Measurements from ENCODE around the gene MYLK2. TPM values are rescaled to one million over a fixed set of nuclear protein-coding genes. Genes with fewer than 3 reads are reported as not detected.
A peak's percentile ranks its signal among the peaks of the same experiment; 100 is the strongest.

Gene MYLK2
- total and polyA plus RNA-seq, 4 experiments from 2014 or later = not detected

DNA sequence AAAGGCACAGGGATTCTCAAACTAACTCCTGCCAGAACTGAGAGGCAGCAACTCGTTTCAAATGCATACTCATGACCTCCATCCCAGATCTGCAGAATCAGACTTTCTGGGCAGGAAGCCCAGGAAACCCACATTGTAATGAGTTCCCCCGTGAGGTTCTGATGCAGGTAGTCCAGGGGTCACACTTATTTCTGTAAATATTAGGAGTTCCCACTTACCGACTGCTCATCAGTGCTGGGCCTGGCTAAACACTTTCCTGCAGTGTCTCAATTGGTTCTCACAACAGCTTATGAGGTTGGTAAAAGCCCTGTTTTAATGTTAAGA lies 39.6 kb downstream of the MYLK2 start:
- peaks cover 0 to 14% (median 3%) of the 10 kb centered on the region in 4 donors for H3K4me1 Mint-ChIP-seq
- no peak overlapping the region for H3K27ac Mint-ChIP-seq
- intact Hi-C loops (cut with micrococcal nuclease) = no loop called here

DNA sequence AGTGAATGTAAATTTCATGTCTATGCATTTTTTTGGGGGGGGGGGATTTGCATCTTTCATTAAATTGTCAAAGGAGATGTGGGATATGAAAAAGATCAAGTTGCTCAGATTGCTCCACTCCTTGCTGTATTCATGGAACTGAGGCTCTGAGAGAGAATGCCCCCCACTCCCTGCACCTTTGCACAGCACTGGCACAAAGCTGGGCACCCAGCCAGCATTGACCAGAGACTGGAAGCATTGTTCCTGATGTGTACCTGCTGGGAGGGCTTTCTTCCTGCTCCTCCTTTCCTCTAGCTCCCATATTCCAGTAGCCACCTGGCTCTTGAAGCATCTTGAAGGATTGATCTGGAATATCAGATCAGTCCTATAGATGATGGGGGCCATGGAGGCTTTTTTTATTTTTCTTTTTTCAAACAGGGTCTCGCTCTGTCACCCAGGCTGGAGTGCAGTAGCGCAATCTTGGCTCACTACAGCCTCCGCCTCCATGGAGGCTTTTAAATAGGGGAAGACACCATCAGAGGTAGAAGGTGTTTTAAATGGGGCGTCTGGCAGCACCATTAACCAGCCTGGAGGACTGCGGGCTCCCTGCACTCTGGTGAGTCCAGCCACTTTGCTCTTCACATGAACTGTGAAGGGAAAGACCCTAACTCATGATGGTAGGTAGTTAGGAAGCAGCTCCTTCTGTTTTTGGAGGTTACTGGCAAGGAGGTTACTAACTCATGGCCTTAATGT lies 40.3 kb downstream of the MYLK2 start:
- Histone ChIP-seq H3K27ac (ENCODE audit: low read depth, low read length) (no peak overlapping the region), H3K4me1 (ENCODE audit: insufficient read depth, low read length) (peaks cover 12% of the 10 kb centered on the region), H3K9me3 (ENCODE audit: control insufficient read depth in 1 of 2, low read length in 2 of 2) (no peaks in the 10 kb centered on the region), H3K36me3 (ENCODE audit: insufficient read depth, low read length) (no peaks in the 10 kb centered on the region), H3K27me3 (ENCODE audit: insufficient read depth, low read length) (peaks cover 29% of the 10 kb centered on the region), H3K4me3 (ENCODE audit: low read length in 2 of 2) (no peak overlapping the region)
- intact Hi-C loops (cut with micrococcal nuclease) = no loop called here
- H3K27me3 Mint-ChIP-seq = peaks cover 11 to 22% of the 10 kb centered on the region in 2 donors
- peaks cover 0 to 14% (median 3%) of the 10 kb centered on the region in 4 donors for H3K4me1 Mint-ChIP-seq
- ChIA-PET POLR2A (ENCODE audit: partially characterized antibody) (no interaction called here), CTCF (ENCODE audit: partially characterized antibody) (interaction anchor here (0.7 to 3.1 kb wide), 6 partner anchors 8 to 232 kb away, joined by 3 to 11 read pairs (median 6); partner anchors contain the start of gene PDRG1)
- DNase-seq = no peak
- H3K4me3 Mint-ChIP-seq = peak overlapping the region in 3 of 8 donors; percentile 4 to 33 (median 32)
- no peak overlapping the region for H3K27ac Mint-ChIP-seq
- no peaks in the 10 kb centered on the region for H3K9me3 Mint-ChIP-seq
- no peaks in the 10 kb centered on the region for H3K36me3 Mint-ChIP-seq

More for the DNA sequence above, 39.6 kb downstream of the MYLK2 start:
- CTCF ChIA-PET (ENCODE audit: partially characterized antibody) = interaction anchor here (0.7 to 2.0 kb wide), 2 partner anchors 8 to 94 kb away, joined by 3 to 7 read pairs; partner anchors contain the start of gene PDRG1
- H3K27me3 ChIP-seq (ENCODE audit: insufficient read depth, low read length) = peaks cover 29% of the 10 kb centered on the region
- no peak overlapping the region for H3K4me3 Mint-ChIP-seq
- no peaks in the 10 kb centered on the region for H3K36me3 Mint-ChIP-seq
- POLR2A ChIA-PET (ENCODE audit: partially characterized antibody) = no interaction called here
- peaks cover 11 to 26% of the 10 kb centered on the region in 2 donors for H3K27me3 Mint-ChIP-seq
- no peaks in the 10 kb centered on the region for H3K36me3 ChIP-seq (ENCODE audit: insufficient read depth, low read length)
- H3K4me1 ChIP-seq (ENCODE audit: insufficient read depth, low read length) = peaks cover 12% of the 10 kb centered on the region
- DNase-seq = no peak
- H3K4me3 ChIP-seq (ENCODE audit: low read length in 2 of 2) = no peak overlapping the region
- no peaks in the 10 kb centered on the region for H3K9me3 ChIP-seq (ENCODE audit: control insufficient read depth in 1 of 2, low read length in 2 of 2)
- H3K9me3 Mint-ChIP-seq = no peaks in the 10 kb centered on the region
- no peak overlapping the region for H3K27ac ChIP-seq (ENCODE audit: low read depth, low read length)

DNA sequence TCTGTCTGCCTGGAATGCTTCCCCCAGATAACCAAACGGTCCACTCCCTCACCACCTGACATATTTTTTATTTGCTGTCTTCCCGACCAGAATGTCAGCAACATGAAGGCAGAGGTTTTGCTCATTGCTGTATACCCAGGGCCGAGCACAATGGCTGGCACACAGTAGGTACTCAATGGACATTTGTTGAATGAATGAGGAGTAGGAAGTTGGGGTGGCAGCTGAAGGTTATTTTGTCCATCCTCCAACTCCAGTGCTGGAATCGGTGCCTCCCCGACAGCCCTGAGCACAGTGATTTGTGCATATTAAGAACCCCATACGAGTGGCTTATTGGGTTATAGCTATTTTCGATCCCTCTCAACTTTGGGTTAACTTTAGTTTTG lies 40.8 kb downstream of the MYLK2 start:
- H3K4me3 ChIP-seq (ENCODE audit: low read length in 2 of 2) = no peak overlapping the region
- peaks cover 29% of the 10 kb centered on the region for H3K27me3 ChIP-seq (ENCODE audit: insufficient read depth, low read length)
- H3K36me3 ChIP-seq (ENCODE audit: insufficient read depth, low read length) = no peaks in the 10 kb centered on the region
- peak overlapping the region in 4 of 8 donors; percentile 5 to 33 (median 24) for H3K4me3 Mint-ChIP-seq
- ChIA-PET CTCF (ENCODE audit: partially characterized antibody) (interaction anchor here (0.9 to 3.1 kb wide), 5 partner anchors 8 to 231 kb away, joined by 3 to 11 read pairs (median 7); partner anchors contain the start of gene PDRG1), POLR2A (ENCODE audit: partially characterized antibody) (no interaction called here)
- H3K27me3 Mint-ChIP-seq = peaks cover 11 to 22% of the 10 kb centered on the region in 2 donors
- no peaks in the 10 kb centered on the region for H3K9me3 ChIP-seq (ENCODE audit: control insufficient read depth in 1 of 2, low read length in 2 of 2)
- H3K9me3 Mint-ChIP-seq = no peaks in the 10 kb centered on the region
- H3K36me3 Mint-ChIP-seq = no peaks in the 10 kb centered on the region
- intact Hi-C loops (cut with micrococcal nuclease) = no loop called here
- H3K27ac ChIP-seq (ENCODE audit: low read depth, low read length) = no peak overlapping the region
- no peak overlapping the region for H3K27ac Mint-ChIP-seq
- H3K4me1 ChIP-seq (ENCODE audit: insufficient read depth, low read length) = peaks cover 12% of the 10 kb centered on the region
- H3K4me1 Mint-ChIP-seq = peaks cover 0 to 14% (median 3%) of the 10 kb centered on the region in 4 donors
- no peak for DNase-seq

DNA sequence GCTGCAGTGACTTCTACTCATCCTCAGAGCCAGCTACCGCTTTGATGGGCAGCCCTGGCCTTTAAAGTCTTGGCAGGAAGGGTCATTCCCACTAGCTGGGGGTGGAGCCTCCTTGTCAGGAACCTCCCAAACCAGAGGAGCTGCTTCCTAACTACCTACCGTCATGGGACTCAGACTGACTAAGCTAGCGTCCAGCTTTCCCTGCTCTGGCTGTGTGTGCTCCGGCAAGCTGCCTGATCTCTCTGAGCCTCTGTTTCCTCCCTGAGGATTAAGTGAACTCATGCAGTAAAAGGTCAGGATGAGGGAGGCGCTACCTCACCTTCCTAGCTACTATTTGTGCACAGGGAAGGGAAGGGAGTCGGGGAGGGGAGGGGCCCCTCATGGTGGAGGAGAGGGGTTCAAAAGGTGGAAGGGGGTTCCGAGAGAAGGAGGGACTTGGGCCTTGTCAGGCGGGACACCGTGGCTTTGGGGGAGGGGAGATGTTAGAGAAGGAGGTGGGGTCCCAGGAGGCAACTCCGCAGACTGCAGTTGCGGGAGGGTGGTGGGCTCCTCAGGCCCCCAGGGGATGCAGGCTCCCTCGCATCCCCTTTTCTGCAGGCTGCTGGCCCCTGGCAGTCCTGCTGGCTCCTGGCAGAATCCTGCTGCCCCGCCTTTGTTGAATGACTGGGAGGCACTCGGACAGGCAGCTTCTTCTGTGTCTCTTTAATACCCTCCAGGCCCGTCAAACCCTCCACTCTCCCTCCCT lies 41.4 kb downstream of the MYLK2 start:
- intact Hi-C loops (cut with micrococcal nuclease) = loop anchor here (1.0 kb wide), 1 partner anchor 20 kb away; no protein-coding TSS in a partner anchor
- Histone ChIP-seq H3K4me1 (ENCODE audit: insufficient read depth, low read length) (peaks cover 12% of the 10 kb centered on the region), H3K9me3 (ENCODE audit: control insufficient read depth in 1 of 2, low read length in 2 of 2) (no peaks in the 10 kb centered on the region), H3K27me3 (ENCODE audit: insufficient read depth, low read length) (peaks cover 29% of the 10 kb centered on the region), H3K27ac (ENCODE audit: low read depth, low read length) (no peak overlapping the region), H3K36me3 (ENCODE audit: insufficient read depth, low read length) (no peaks in the 10 kb centered on the region), H3K4me3 (ENCODE audit: low read length in 2 of 2) (peak overlapping the region in 1 of 2 donors; percentile 49)
- CTCF ChIA-PET (ENCODE audit: partially characterized antibody) = interaction anchor here (1.2 to 3.1 kb wide), 4 partner anchors 9 to 230 kb away, joined by 4 to 11 read pairs (median 7); partner anchors contain the start of gene PDRG1
- Mint-ChIP-seq H3K4me1 (peaks cover 0 to 14% (median 3%) of the 10 kb centered on the region in 4 donors), H3K9me3 (no peaks in the 10 kb centered on the region), H3K36me3 (no peaks in the 10 kb centered on the region), H3K4me3 (peak overlapping the region in 7 of 8 donors; percentile 13 to 56 (median 49)), H3K27ac (no peak overlapping the region), H3K27me3 (peaks cover 11 to 22% of the 10 kb centered on the region in 2 donors)
- DNase-seq = no peak
- POLR2A ChIA-PET (ENCODE audit: partially characterized antibody) = no interaction called here

DNA sequence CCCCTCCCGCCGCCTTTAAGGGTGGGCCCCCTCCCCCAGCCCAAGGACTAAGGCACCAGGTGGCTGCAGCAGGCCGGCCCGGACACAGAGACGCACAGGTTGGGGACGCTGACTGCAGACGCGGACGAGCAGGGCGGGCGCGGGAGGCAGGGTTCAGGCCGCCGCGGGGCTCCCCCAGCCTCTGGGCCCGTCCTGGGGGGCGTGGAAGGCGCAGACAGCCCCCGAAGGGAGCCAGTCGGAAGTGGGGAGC lies 41.9 kb downstream of the MYLK2 start:
- peak overlapping the region in 6 of 8 donors; percentile 13 to 56 (median 49) for H3K4me3 Mint-ChIP-seq
- intact Hi-C loops (cut with micrococcal nuclease) = loop anchor here (1.0 kb wide), 1 partner anchor 19 kb away; no protein-coding TSS in a partner anchor
- peaks cover 11 to 22% of the 10 kb centered on the region in 2 donors for H3K27me3 Mint-ChIP-seq
- H3K9me3 Mint-ChIP-seq = no peaks in the 10 kb centered on the region
- H3K4me1 Mint-ChIP-seq = peaks cover 0 to 14% (median 3%) of the 10 kb centered on the region in 4 donors
- H3K27ac ChIP-seq (ENCODE audit: low read depth, low read length) = no peak overlapping the region
- H3K4me1 ChIP-seq (ENCODE audit: insufficient read depth, low read length) = peaks cover 12% of the 10 kb centered on the region
- no peaks in the 10 kb centered on the region for H3K36me3 Mint-ChIP-seq
- POLR2A ChIA-PET (ENCODE audit: partially characterized antibody) = no interaction called here
- peak overlapping the region in 1 of 2 donors; percentile 49 for H3K4me3 ChIP-seq (ENCODE audit: low read length in 2 of 2)
- H3K27ac Mint-ChIP-seq = no peak overlapping the region
- no peaks in the 10 kb centered on the region for H3K36me3 ChIP-seq (ENCODE audit: insufficient read depth, low read length)
- no peaks in the 10 kb centered on the region for H3K9me3 ChIP-seq (ENCODE audit: control insufficient read depth in 1 of 2, low read length in 2 of 2)
- DNase-seq = no peak
- peaks cover 29% of the 10 kb centered on the region for H3K27me3 ChIP-seq (ENCODE audit: insufficient read depth, low read length)
- CTCF ChIA-PET (ENCODE audit: partially characterized antibody) = interaction anchor here (3.1 kb wide), 1 partner anchor 14 kb away, joined by 11 read pairs; no protein-coding TSS in a partner anchor

DNA sequence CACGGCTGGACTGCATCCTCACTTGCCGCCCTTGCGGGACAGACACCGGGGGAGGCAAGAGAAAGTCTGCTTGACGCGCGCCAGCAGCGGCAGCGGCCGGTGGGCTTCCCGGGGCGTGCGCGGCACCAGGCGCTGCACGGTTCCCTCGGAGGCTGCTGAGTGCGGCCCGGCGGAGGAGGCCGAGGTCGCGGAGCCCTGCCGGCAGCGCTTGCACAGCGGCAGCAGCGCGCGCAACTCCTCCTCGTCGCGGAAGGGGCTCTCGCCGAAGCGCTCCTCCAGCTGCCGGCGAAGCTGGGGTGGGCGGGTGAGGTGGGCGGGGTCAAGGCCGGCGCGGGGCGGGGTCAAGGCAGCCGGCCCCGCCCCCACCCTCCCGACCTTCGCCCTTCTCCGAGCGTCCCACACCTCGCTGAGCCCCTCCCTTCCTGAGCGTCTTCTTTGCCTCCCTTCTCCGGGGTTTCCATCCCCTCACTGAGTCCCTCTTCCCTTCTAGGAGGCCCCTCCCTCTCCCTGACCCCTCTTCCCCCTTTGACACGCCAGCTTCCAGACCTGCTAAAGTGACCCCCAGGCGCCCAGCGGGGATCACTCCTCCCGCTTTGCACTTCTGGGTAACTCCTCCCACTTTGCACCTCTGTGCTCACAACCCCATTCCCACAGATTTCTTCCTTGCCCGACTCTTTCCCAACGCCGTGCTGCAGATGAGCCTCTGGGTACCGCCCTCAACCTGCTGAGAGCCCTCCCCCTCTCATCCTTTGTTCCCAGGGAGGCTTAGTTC lies 42.4 kb downstream of the MYLK2 start:
- Mint-ChIP-seq H3K27ac (peak overlapping the region in 1 of 7 donors; percentile 49), H3K36me3 (no peaks in the 10 kb centered on the region), H3K27me3 (peaks cover 11 to 22% of the 10 kb centered on the region in 2 donors), H3K4me1 (peaks cover 0 to 14% (median 3%) of the 10 kb centered on the region in 4 donors), H3K4me3 (peak overlapping the region; percentile 46 to 74 (median 54)), H3K9me3 (no peaks in the 10 kb centered on the region)
- peak overlapping the region in 1 of 2 donors; percentile 49 for H3K4me3 ChIP-seq (ENCODE audit: low read length in 2 of 2)
- peaks cover 29% of the 10 kb centered on the region for H3K27me3 ChIP-seq (ENCODE audit: insufficient read depth, low read length)
- intact Hi-C loops (cut with micrococcal nuclease) = loop anchor here (1.0 kb wide), 1 partner anchor 19 kb away; no protein-coding TSS in a partner anchor
- H3K9me3 ChIP-seq (ENCODE audit: control insufficient read depth in 1 of 2, low read length in 2 of 2) = no peaks in the 10 kb centered on the region
- peaks cover 12% of the 10 kb centered on the region for H3K4me1 ChIP-seq (ENCODE audit: insufficient read depth, low read length)
- peak; percentile 52 to 69 (median 64) for DNase-seq
- POLR2A ChIA-PET (ENCODE audit: partially characterized antibody) = no interaction called here
- H3K27ac ChIP-seq (ENCODE audit: low read depth, low read length) = no peak overlapping the region
- no peaks in the 10 kb centered on the region for H3K36me3 ChIP-seq (ENCODE audit: insufficient read depth, low read length)
- CTCF ChIA-PET (ENCODE audit: partially characterized antibody) = interaction anchor here (1.0 to 4.2 kb wide), 3 partner anchors 8 to 200 kb away, joined by 3 to 24 read pairs (median 11); no protein-coding TSS in a partner anchor

Measured in CD4-positive, alpha-beta memory T cell (primary cell).